ENCODE measurements around the gene RPAIN.

- TF ChIP-seq POLR2AphosphoS5 (IDR thresholded peaks at IDR 0.05; ENCODE audit: low read length), result no peak
- TF ChIP-seq, protein P1, sequence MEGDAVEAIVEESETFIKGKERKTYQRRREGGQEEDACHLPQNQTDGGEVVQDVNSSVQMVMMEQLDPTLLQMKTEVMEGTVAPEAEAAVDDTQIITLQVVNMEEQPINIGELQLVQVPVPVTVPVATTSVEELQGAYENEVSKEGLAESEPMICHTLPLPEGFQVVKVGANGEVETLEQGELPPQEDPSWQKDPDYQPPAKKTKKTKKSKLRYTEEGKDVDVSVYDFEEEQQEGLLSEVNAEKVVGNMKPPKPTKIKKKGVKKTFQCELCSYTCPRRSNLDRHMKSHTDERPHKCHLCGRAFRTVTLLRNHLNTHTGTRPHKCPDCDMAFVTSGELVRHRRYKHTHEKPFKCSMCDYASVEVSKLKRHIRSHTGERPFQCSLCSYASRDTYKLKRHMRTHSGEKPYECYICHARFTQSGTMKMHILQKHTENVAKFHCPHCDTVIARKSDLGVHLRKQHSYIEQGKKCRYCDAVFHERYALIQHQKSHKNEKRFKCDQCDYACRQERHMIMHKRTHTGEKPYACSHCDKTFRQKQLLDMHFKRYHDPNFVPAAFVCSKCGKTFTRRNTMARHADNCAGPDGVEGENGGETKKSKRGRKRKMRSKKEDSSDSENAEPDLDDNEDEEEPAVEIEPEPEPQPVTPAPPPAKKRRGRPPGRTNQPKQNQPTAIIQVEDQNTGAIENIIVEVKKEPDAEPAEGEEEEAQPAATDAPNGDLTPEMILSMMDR (IDR thresholded peaks at IDR 0.05 in 2 of 3, conservative IDR thresholded peaks at IDR 0.05 in 1 of 3; ENCODE audit: control insufficient read depth in 2 of 3, extremely low read depth in 1 of 3, insufficient read depth in 1 of 3, low read depth in 3 of 3, low read length in 3 of 3), result no peak
- no peak for TF ChIP-seq POLR2A (IDR thresholded peaks at IDR 0.05; ENCODE audit: low read depth, low read length)
- TF ChIP-seq, protein P2, sequence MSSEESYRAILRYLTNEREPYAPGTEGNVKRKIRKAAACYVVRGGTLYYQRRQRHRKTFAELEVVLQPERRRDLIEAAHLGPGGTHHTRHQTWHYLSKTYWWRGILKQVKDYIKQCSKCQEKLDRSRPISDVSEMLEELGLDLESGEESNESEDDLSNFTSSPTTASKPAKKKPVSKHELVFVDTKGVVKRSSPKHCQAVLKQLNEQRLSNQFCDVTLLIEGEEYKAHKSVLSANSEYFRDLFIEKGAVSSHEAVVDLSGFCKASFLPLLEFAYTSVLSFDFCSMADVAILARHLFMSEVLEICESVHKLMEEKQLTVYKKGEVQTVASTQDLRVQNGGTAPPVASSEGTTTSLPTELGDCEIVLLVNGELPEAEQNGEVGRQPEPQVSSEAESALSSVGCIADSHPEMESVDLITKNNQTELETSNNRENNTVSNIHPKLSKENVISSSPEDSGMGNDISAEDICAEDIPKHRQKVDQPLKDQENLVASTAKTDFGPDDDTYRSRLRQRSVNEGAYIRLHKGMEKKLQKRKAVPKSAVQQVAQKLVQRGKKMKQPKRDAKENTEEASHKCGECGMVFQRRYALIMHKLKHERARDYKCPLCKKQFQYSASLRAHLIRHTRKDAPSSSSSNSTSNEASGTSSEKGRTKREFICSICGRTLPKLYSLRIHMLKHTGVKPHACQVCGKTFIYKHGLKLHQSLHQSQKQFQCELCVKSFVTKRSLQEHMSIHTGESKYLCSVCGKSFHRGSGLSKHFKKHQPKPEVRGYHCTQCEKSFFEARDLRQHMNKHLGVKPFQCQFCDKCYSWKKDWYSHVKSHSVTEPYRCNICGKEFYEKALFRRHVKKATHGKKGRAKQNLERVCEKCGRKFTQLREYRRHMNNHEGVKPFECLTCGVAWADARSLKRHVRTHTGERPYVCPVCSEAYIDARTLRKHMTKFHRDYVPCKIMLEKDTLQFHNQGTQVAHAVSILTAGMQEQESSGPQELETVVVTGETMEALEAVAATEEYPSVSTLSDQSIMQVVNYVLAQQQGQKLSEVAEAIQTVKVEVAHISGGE (CRISPR knock-in tag; IDR thresholded peaks at IDR 0.05), result no peak
- TF ChIP-seq SMC3 (IDR thresholded peaks at IDR 0.05; ENCODE audit: borderline replicate concordance, low read length), result no peak
Observed at GRCh38 chr17:5464717-5465507, 44.9 kb downstream of the RPAIN start.
